Naive thymus-derived CD4-positive, alpha-beta T cell (primary cell): ENCODE results near the gene ISOC2. TPM values are rescaled to one million over a fixed set of nuclear protein-coding genes. Genes with fewer than 3 reads are reported as not detected.

Experiments
- ATAC-seq: fragments of 150-1000 bp; cut with Tn5 transposase; 2 replicates; pipeline ENCODE4 v1.10.0; 2021; ENCODE audit warnings: mild to moderate bottlenecking, moderate library complexity
- CTCF ChIA-PET: fragments of 350-600 bp; sonication (Branson Sonifier 250); formaldehyde crosslinking; loops from one replicate; lab custom pipeline; 2021; ENCODE audit warnings: antibody characterized with exemption; lab: Charles Lee
- POLR2A ChIA-PET: fragments of 350-600 bp; sonication (Branson Sonifier 250); formaldehyde crosslinking; loops from one replicate; lab custom pipeline; 2021; ENCODE audit warnings: antibody characterized with exemption, inconsistent platforms; lab: Charles Lee
- DNase-seq, 9 donors: peaks; one replicate each; pipeline versions ENCODE4 v3.0.0 to v3.0.0-alpha.2; 2020 to 2022; ENCODE audit warnings: mixed read lengths in 1 of 9
- H3K27ac ChIP-seq: one replicate; pipeline ENCODE4 v1.7.0; 2013; ENCODE audit warnings: mild to moderate bottlenecking, low read depth, low read length, moderate library complexity
- H3K27me3 ChIP-seq, 2 donors: one replicate each; pipeline ENCODE4 v1.7.0; 2013; ENCODE audit warnings: low read length in 2 of 2, mild to moderate bottlenecking in 2 of 2, moderate library complexity in 2 of 2; ENCODE audit not compliant: control insufficient read depth in 2 of 2, insufficient read depth in 2 of 2
- H3K36me3 ChIP-seq, 3 experiments: 1 replicate in 2 of 3; 2 replicates in 1 of 3; pipeline ENCODE4 v1.7.0; 2013; ENCODE audit warnings: low read length in 3 of 3, mild to moderate bottlenecking in 3 of 3, moderate library complexity in 1 of 3; ENCODE audit not compliant: insufficient read depth in 3 of 3, control insufficient read depth in 2 of 3
- H3K4me1 ChIP-seq, 2 donors: one replicate each; pipeline ENCODE4 v1.7.0; 2013; ENCODE audit warnings: low read length in 2 of 2, mild to moderate bottlenecking in 2 of 2, moderate library complexity in 1 of 2; ENCODE audit not compliant: control insufficient read depth in 2 of 2, insufficient read depth in 2 of 2
- H3K4me3 ChIP-seq: 2 replicates; pipeline ENCODE4 v1.7.0; 2013; ENCODE audit warnings: mild to moderate bottlenecking, low read length
- H3K9me3 ChIP-seq, 3 experiments: 1 replicate in 2 of 3; 2 replicates in 1 of 3; pipeline ENCODE4 v1.7.0; 2013; ENCODE audit warnings: low read length in 3 of 3; ENCODE audit not compliant: control insufficient read depth in 2 of 3
- H3K27ac Mint-ChIP-seq, 9 donors: one replicate each; pipeline ENCODE4 v1.8.0; 2020 to 2022; ENCODE audit warnings: mixed read lengths in 9 of 9, mild to moderate bottlenecking in 8 of 9, moderate library complexity in 5 of 9, inconsistent platforms in 2 of 9
- H3K27me3 Mint-ChIP-seq, 5 donors: one replicate each; pipeline ENCODE4 v1.8.0; 2021 to 2022; ENCODE audit warnings: mixed read lengths in 5 of 5, mild to moderate bottlenecking in 1 of 5
- H3K36me3 Mint-ChIP-seq, 5 donors: one replicate each; pipeline ENCODE4 v1.8.0; 2020 to 2022; ENCODE audit warnings: mixed read lengths in 5 of 5, mild to moderate bottlenecking in 3 of 5, inconsistent platforms in 1 of 5
- H3K4me1 Mint-ChIP-seq, 7 donors: one replicate each; pipeline ENCODE4 v1.8.0; 2020 to 2022; ENCODE audit warnings: mixed read lengths in 7 of 7, mild to moderate bottlenecking in 3 of 7, inconsistent platforms in 1 of 7
- H3K4me3 Mint-ChIP-seq, 10 donors: one replicate each; pipeline ENCODE4 v1.8.0; 2020 to 2022; ENCODE audit warnings: mild to moderate bottlenecking in 10 of 10, mixed read lengths in 10 of 10, moderate library complexity in 6 of 10, inconsistent platforms in 2 of 10
- H3K9me3 Mint-ChIP-seq, 11 donors: one replicate each; pipeline ENCODE4 v1.8.0; 2020 to 2022; ENCODE audit warnings: mixed read lengths in 11 of 11, mild to moderate bottlenecking in 4 of 11, inconsistent platforms in 1 of 11, moderate library complexity in 1 of 11
- intact Hi-C, 2 donors: fragments of 100-400 bp; cut with micrococcal nuclease; formaldehyde crosslinking; loops; one replicate each; pipeline ENCODE4 v1.15.1; 2023
- polyA plus RNA-seq, 2 donors: library from polyadenylated mRNA; unstranded; fragments of 300-500 nt; fragmentation: Illumina TruSeq; gene quantifications; one replicate each; pipeline ENCODE4 v1.2.3, GENCODE V29; 2021
- total RNA-seq, 6 experiments: library from RNA in 5 of 6; stranded (reverse) in 5 of 6; gene quantifications; 1 replicate in 5 of 6; 2 replicates in 1 of 6; pipeline ENCODE4 v1.2.3 and lab custom pipeline; 2021 to 2026

Gene ISOC2
- total and polyA plus RNA-seq, 7 experiments from 2014 or later = 5.1 to 31.2 (median 11.4) TPM

GRCh38 chr19:55433292-55433691, 28.1 kb downstream of the ISOC2 start:
- Mint-ChIP-seq H3K4me1 (peaks cover 0 to 6% (median 0%) of the 10 kb centered on the region in 7 donors), H3K4me3 (no peak overlapping the region), H3K27me3 (peaks cover 29 to 48% (median 47%) of the 10 kb centered on the region in 5 donors), H3K36me3 (peaks cover 0 to 4% (median 0%) of the 10 kb centered on the region in 5 donors), H3K27ac (no peak overlapping the region), H3K9me3 (peaks cover 0 to 9% (median 4%) of the 10 kb centered on the region in 11 donors)
- Histone ChIP-seq H3K27me3 (peaks cover 0 to 7% of the 10 kb centered on the region in 2 donors), H3K4me1 (no peaks in the 10 kb centered on the region), H3K36me3 (no peaks in the 10 kb centered on the region), H3K4me3 (no peak overlapping the region), H3K9me3 (no peaks in the 10 kb centered on the region), H3K27ac (no peak overlapping the region)
- ATAC-seq (no peak), DNase-seq (no peak)
- ChIA-PET CTCF (no interaction called here), POLR2A (no interaction called here)
- intact Hi-C loops = no loop called here

GRCh38 chr19:55432241-55432959, 29.0 kb downstream of the ISOC2 start:
- Mint-ChIP-seq H3K9me3 (peaks cover 0 to 9% (median 4%) of the 10 kb centered on the region in 11 donors), H3K4me3 (no peak overlapping the region), H3K36me3 (peaks cover 0 to 4% (median 0%) of the 10 kb centered on the region in 5 donors), H3K27me3 (peaks cover 27 to 46% (median 43%) of the 10 kb centered on the region in 5 donors), H3K4me1 (peaks cover 0 to 6% (median 0%) of the 10 kb centered on the region in 7 donors), H3K27ac (no peak overlapping the region)
- CTCF ChIA-PET = no interaction called here
- H3K4me3 ChIP-seq = no peak overlapping the region
- no peaks in the 10 kb centered on the region for H3K36me3 ChIP-seq
- no peak overlapping the region for H3K27ac ChIP-seq
- H3K4me1 ChIP-seq = no peaks in the 10 kb centered on the region
- no peak for ATAC-seq
- DNase-seq = no peak
- POLR2A ChIA-PET = no interaction called here
- intact Hi-C loops = no loop called here
- H3K27me3 ChIP-seq = peaks cover 0 to 7% of the 10 kb centered on the region in 2 donors
- H3K9me3 ChIP-seq = no peaks in the 10 kb centered on the region

- H3K27ac Mint-ChIP-seq = no peak overlapping the region
- H3K27ac ChIP-seq = no peak overlapping the region
- no peak overlapping the region for H3K4me3 ChIP-seq
- no peak for DNase-seq
- intact Hi-C loops = no loop called here
- H3K36me3 Mint-ChIP-seq = peaks cover 0 to 4% (median 0%) of the 10 kb centered on the region in 5 donors
- H3K36me3 ChIP-seq = no peaks in the 10 kb centered on the region
- CTCF ChIA-PET = no interaction called here
- H3K4me1 Mint-ChIP-seq = peaks cover 0 to 4% (median 0%) of the 10 kb centered on the region in 7 donors
- H3K27me3 Mint-ChIP-seq = peaks cover 19 to 35% (median 32%) of the 10 kb centered on the region in 5 donors
- H3K9me3 Mint-ChIP-seq = peaks cover 0 to 9% (median 4%) of the 10 kb centered on the region in 11 donors
- no peaks in the 10 kb centered on the region for H3K9me3 ChIP-seq
- POLR2A ChIA-PET = no interaction called here
- ATAC-seq = no peak
- peaks cover 0 to 7% of the 10 kb centered on the region in 2 donors for H3K27me3 ChIP-seq
- H3K4me3 Mint-ChIP-seq = no peak overlapping the region
- H3K4me1 ChIP-seq = no peaks in the 10 kb centered on the region
Observed at GRCh38 chr19:55431183-55431582, 30.3 kb downstream of the ISOC2 start.

GRCh38 chr19:55426042-55426441, 35.4 kb downstream of the ISOC2 start:
- Mint-ChIP-seq H3K27me3 (peaks cover 12 to 25% (median 18%) of the 10 kb centered on the region in 5 donors), H3K4me1 (peaks cover 6 to 17% (median 14%) of the 10 kb centered on the region in 7 donors), H3K9me3 (peaks cover 0 to 3% (median 1%) of the 10 kb centered on the region in 11 donors), H3K27ac (no peak overlapping the region), H3K36me3 (peaks cover 0 to 4% (median 0%) of the 10 kb centered on the region in 5 donors), H3K4me3 (no peak overlapping the region)
- Histone ChIP-seq H3K9me3 (no peaks in the 10 kb centered on the region), H3K4me1 (peaks cover 12 to 13% of the 10 kb centered on the region in 2 donors), H3K27me3 (no peaks in the 10 kb centered on the region), H3K27ac (no peak overlapping the region), H3K36me3 (no peaks in the 10 kb centered on the region), H3K4me3 (no peak overlapping the region)
- CTCF ChIA-PET = no interaction called here
- intact Hi-C loops = no loop called here
- ATAC-seq (no peak), DNase-seq (no peak)
- POLR2A ChIA-PET = interaction anchor here (0.6 to 2.0 kb wide), 2 partner anchors 23 to 50 kb away, joined by 3 to 4 read pairs; partner anchors contain the start of gene ZNF628

- H3K4me3 Mint-ChIP-seq = no peak overlapping the region
- H3K4me1 Mint-ChIP-seq = peaks cover 7 to 33% (median 24%) of the 10 kb centered on the region in 7 donors
- no peaks in the 10 kb centered on the region for H3K27me3 ChIP-seq
- ChIA-PET POLR2A (interaction anchor here (0.6 to 1.0 kb wide), 2 partner anchors 15 to 52 kb away, joined by 3 to 4 read pairs; no protein-coding TSS in a partner anchor), CTCF (interaction anchor here (0.6 kb wide), 1 partner anchor 363 kb away, joined by 3 read pairs; no protein-coding TSS in a partner anchor)
- no peak for DNase-seq
- no peaks in the 10 kb centered on the region for H3K9me3 ChIP-seq
- intact Hi-C loops = no loop called here
- H3K9me3 Mint-ChIP-seq = no peaks in the 10 kb centered on the region
- H3K27ac ChIP-seq = no peak overlapping the region
- peaks cover 0 to 4% (median 0%) of the 10 kb centered on the region in 5 donors for H3K36me3 Mint-ChIP-seq
- no peak overlapping the region for H3K4me3 ChIP-seq
- peaks cover 16 to 23% of the 10 kb centered on the region in 2 donors for H3K4me1 ChIP-seq
- H3K27ac Mint-ChIP-seq = no peak overlapping the region
- peaks cover 0 to 28% (median 4%) of the 10 kb centered on the region in 5 donors for H3K27me3 Mint-ChIP-seq
- no peaks in the 10 kb centered on the region for H3K36me3 ChIP-seq
- no peak for ATAC-seq
Observed at GRCh38 chr19:55424518-55424917, 36.9 kb downstream of the ISOC2 start.

GRCh38 chr19:55423225-55424005, 38.0 kb downstream of the ISOC2 start:
- DNase-seq (no peak), ATAC-seq (no peak)
- Mint-ChIP-seq H3K36me3 (peaks cover 0 to 3% (median 0%) of the 10 kb centered on the region in 5 donors), H3K4me1 (peaks cover 7 to 35% (median 24%) of the 10 kb centered on the region in 7 donors), H3K4me3 (peak overlapping the region in 1 of 10 donors; percentile 25), H3K9me3 (no peaks in the 10 kb centered on the region), H3K27me3 (peaks cover 0 to 27% (median 0%) of the 10 kb centered on the region in 5 donors), H3K27ac (peak overlapping the region in 2 of 9 donors; percentile 39 to 62)
- intact Hi-C loops = no loop called here
- Histone ChIP-seq H3K4me1 (peaks cover 16 to 23% of the 10 kb centered on the region in 2 donors), H3K4me3 (no peak overlapping the region), H3K27me3 (no peaks in the 10 kb centered on the region), H3K9me3 (no peaks in the 10 kb centered on the region), H3K36me3 (no peaks in the 10 kb centered on the region), H3K27ac (no peak overlapping the region)
- ChIA-PET CTCF (interaction anchor here (0.6 kb wide), 1 partner anchor 202 kb away, joined by 4 read pairs; no protein-coding TSS in a partner anchor), POLR2A (no interaction called here)
